Measurements from ENCODE around the gene ACSL4.
"Not testable (repeated sequence)": the region's sequence is repeated elsewhere in the genome, so short reads cannot be mapped to it uniquely, and the experiment has no call there.

The ACSL4 gene

DNA sequence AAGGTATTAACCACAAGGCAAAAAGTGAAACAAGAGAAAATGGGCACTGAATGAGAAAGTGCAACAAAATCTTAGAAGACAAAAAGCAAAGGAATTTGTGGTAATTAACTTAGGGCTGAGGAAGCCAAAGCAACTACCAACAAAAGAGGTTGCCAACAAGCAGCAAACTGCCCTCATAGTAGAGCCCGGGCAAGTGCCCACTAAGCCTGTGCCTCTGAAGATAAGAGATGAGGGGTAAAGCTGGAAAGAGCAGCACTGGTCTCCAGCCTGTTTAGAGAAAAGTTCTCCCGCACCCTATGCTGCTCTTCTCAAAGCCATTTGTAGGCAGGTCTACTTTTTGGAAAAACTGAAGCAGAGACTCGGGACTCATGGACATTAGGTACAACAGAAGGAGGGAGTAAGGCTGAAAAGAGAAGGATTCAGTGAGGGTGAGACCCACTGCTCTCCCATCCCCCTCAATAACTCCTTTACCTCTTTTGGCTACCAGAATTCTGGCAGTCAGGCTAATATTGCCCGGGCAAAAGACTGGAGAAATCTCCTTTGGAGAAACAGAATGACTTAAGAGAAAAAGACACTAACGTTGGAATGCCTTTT, 78.4 kb downstream of the ACSL4 start:
- POLR2A ChIA-PET (ENCODE audit: low non-redundant PET) = no interaction called here
- no peak for DNase-seq (ENCODE audit: low spot score)
- TF ChIP-seq, protein P1, sequence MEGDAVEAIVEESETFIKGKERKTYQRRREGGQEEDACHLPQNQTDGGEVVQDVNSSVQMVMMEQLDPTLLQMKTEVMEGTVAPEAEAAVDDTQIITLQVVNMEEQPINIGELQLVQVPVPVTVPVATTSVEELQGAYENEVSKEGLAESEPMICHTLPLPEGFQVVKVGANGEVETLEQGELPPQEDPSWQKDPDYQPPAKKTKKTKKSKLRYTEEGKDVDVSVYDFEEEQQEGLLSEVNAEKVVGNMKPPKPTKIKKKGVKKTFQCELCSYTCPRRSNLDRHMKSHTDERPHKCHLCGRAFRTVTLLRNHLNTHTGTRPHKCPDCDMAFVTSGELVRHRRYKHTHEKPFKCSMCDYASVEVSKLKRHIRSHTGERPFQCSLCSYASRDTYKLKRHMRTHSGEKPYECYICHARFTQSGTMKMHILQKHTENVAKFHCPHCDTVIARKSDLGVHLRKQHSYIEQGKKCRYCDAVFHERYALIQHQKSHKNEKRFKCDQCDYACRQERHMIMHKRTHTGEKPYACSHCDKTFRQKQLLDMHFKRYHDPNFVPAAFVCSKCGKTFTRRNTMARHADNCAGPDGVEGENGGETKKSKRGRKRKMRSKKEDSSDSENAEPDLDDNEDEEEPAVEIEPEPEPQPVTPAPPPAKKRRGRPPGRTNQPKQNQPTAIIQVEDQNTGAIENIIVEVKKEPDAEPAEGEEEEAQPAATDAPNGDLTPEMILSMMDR (conservative IDR thresholded peaks at IDR 0.05; ENCODE audit: low read depth) = no peak
- CTCF ChIA-PET = interaction anchor here (0.7 to 0.9 kb wide), 2 partner anchors 202 to 1038 kb away, joined by 3 to 4 read pairs; no protein-coding TSS in a partner anchor
- no peak overlapping the region for H3K27ac ChIP-seq

- H3K27ac ChIP-seq; CTCF ChIA-PET; DNase-seq (ENCODE audit: low spot score); POLR2A ChIA-PET (ENCODE audit: low non-redundant PET): not testable (repeated sequence)
Measured at GRCh38 chrX:109644671-109645070, 88.4 kb downstream of the ACSL4 start.

- POLR2A ChIA-PET (ENCODE audit: low non-redundant PET) = no interaction called here
- CTCF ChIA-PET = no interaction called here
- no peak for DNase-seq (ENCODE audit: low spot score)
- no peak overlapping the region for H3K27ac ChIP-seq
- TF ChIP-seq, protein P1 (conservative IDR thresholded peaks at IDR 0.05; ENCODE audit: low read depth) = no peak
Measured at GRCh38 chrX:109643687-109644086, 89.4 kb downstream of the ACSL4 start.

GRCh38 chrX:109638158-109638557, 94.9 kb downstream of the ACSL4 start:
- TF ChIP-seq, protein P1 (conservative IDR thresholded peaks at IDR 0.05; ENCODE audit: low read depth) = no peak
- POLR2A ChIA-PET (ENCODE audit: low non-redundant PET) = no interaction called here
- no peak overlapping the region for H3K27ac ChIP-seq
- CTCF ChIA-PET = no interaction called here
- no peak for DNase-seq (ENCODE audit: low spot score)

DNA sequence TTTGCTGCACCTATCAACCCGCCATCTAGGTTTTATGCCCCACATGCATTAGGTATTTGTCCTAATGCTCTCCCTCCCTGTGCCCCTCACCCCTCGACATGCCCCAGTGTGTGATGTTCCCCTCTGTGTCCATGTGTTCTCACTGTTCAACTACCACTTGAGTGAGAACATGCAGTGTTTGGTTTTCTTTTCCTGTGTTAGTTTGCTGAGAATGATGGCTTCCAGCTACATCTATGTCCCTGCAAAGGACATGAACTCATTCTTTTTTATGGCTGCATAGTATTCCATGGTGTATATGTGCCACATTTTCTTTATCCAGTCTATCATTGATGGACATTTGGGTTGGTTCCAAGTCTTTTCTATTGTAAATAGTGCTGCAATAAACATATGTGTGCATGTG, 95.6 kb downstream of the ACSL4 start:
- CTCF ChIA-PET; DNase-seq (ENCODE audit: low spot score); POLR2A ChIA-PET (ENCODE audit: low non-redundant PET); H3K27ac ChIP-seq: not testable (repeated sequence)

DNA sequence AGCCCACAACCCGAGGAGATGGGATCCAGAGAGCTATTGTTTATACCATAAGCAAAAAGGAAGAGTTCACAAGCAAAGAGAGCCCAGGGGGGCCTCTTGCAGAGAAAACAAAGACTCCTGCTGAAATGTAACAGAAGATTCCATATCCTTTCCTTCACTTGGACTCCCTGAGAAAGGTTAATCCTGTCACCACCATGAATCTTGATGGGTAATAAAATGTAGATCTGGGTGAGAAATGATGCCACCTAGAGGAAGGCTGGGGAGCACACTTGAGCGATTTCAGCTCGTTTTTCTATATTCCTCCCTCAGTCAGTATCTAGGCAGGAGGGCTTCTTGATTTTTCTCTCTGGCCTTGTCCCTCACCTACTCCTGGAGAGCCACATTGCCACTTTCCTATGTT, 97.9 kb downstream of the ACSL4 start:
- ChIA-PET CTCF (interaction anchor here (0.7 kb wide), 1 partner anchor 405 kb away, joined by 3 read pairs; no protein-coding TSS in a partner anchor), POLR2A (ENCODE audit: low non-redundant PET) (no interaction called here)
- TF ChIP-seq, protein P1 (conservative IDR thresholded peaks at IDR 0.05; ENCODE audit: low read depth) = peak; percentile 18; the same call in 1 of the 2 replicates
- DNase-seq (ENCODE audit: low spot score) = peak; percentile 3
- H3K27ac ChIP-seq = no peak overlapping the region

- no peak overlapping the region for H3K27ac ChIP-seq
- CTCF ChIA-PET = interaction anchor here (0.8 kb wide), 1 partner anchor 147 kb away, joined by 6 read pairs; no protein-coding TSS in a partner anchor
- peak; percentile 19 for DNase-seq (ENCODE audit: low spot score)
- TF ChIP-seq, protein P1 (conservative IDR thresholded peaks at IDR 0.05; ENCODE audit: low read depth) = peak; percentile 19; the same call in 1 of the 2 replicates
- POLR2A ChIA-PET (ENCODE audit: low non-redundant PET) = no interaction called here
Measured at GRCh38 chrX:109632906-109633504, 100.1 kb downstream of the ACSL4 start.
